ENCODE measurements around the gene ERF. TPM values are rescaled to one million over a fixed set of nuclear protein-coding genes. Genes with fewer than 3 reads are reported as not detected.

ERF gene
- total RNA-seq, 1 experiment from 2014 or later, result 17.0 TPM

- H3K27me3 ChIP-seq (ENCODE audit: low read length), result no peaks in the 10 kb centered on the region
- H3K36me3 ChIP-seq (ENCODE audit: low read depth, low read length), result no peaks in the 10 kb centered on the region
- no peak overlapping the region for H3K4me3 ChIP-seq (ENCODE audit: low read length)
- no peak for TF ChIP-seq EZH2phosphoT487 (IDR thresholded peaks at IDR 0.05; ENCODE audit: borderline replicate concordance, low read length)
- TF ChIP-seq CTCF (conservative IDR thresholded peaks at IDR 0.05; ENCODE audit: low read depth, low read length), result no peak
- TF ChIP-seq EZH2 (IDR thresholded peaks at IDR 0.05; ENCODE audit: low read length, unreplicated experiment), result no peak
- no peak overlapping the region for H3K9ac ChIP-seq (ENCODE audit: low read length)
- H3K4me2 ChIP-seq (ENCODE audit: low read length), result no peak overlapping the region
- no peak overlapping the region for H3K27ac ChIP-seq (ENCODE audit: low read length)
- H2AFZ ChIP-seq (ENCODE audit: low read length), result no peak overlapping the region
- intact Hi-C loops (cut with micrococcal nuclease), result no loop called here
- H3K9me3 ChIP-seq (ENCODE audit: low read length), result no peaks in the 10 kb centered on the region
- BruUV-seq (replicated peaks), result no TSS peak
- DNase-seq (no peak), ATAC-seq (no peak)
- H3F3A ChIP-seq (ENCODE audit: low read length, unreplicated experiment), result no peaks in the 10 kb centered on the region
- ChIA-PET CTCF (no interaction called here), POLR2A (ENCODE audit: unreplicated experiment) (no interaction called here)
- no peaks in the 10 kb centered on the region for H3K79me2 ChIP-seq (ENCODE audit: low read length)
- no peaks in the 10 kb centered on the region for H3K4me1 ChIP-seq (ENCODE audit: insufficient read depth, low read length)
- no peaks in the 10 kb centered on the region for H4K20me1 ChIP-seq (ENCODE audit: low read length)
- H3K9me2 ChIP-seq (replicated peaks; ENCODE audit: low read length), result no peaks in the 10 kb centered on the region
Measured at GRCh38 chr19:42295831-42296525, 41.0 kb upstream of the ERF start.

GRCh38 chr19:42295342-42295741 is 40.4 kb upstream of the ERF start:
- no TSS peak for BruUV-seq (replicated peaks)
- no peaks in the 10 kb centered on the region for H3K9me3 ChIP-seq (ENCODE audit: low read length)
- no peak overlapping the region for H3K4me2 ChIP-seq (ENCODE audit: low read length)
- H3K9ac ChIP-seq (ENCODE audit: low read length), result no peak overlapping the region
- no peaks in the 10 kb centered on the region for H3F3A ChIP-seq (ENCODE audit: low read length, unreplicated experiment)
- H3K27me3 ChIP-seq (ENCODE audit: low read length), result no peaks in the 10 kb centered on the region
- ChIA-PET CTCF (no interaction called here), POLR2A (ENCODE audit: unreplicated experiment) (no interaction called here)
- H4K20me1 ChIP-seq (ENCODE audit: low read length), result no peaks in the 10 kb centered on the region
- H3K4me3 ChIP-seq (ENCODE audit: low read length), result no peak overlapping the region
- ATAC-seq (no peak), DNase-seq (no peak)
- H3K36me3 ChIP-seq (ENCODE audit: low read depth, low read length), result no peaks in the 10 kb centered on the region
- no peak overlapping the region for H2AFZ ChIP-seq (ENCODE audit: low read length)
- H3K4me1 ChIP-seq (ENCODE audit: insufficient read depth, low read length), result no peaks in the 10 kb centered on the region
- no peak overlapping the region for H3K27ac ChIP-seq (ENCODE audit: low read length)
- no peaks in the 10 kb centered on the region for H3K79me2 ChIP-seq (ENCODE audit: low read length)
- no peaks in the 10 kb centered on the region for H3K9me2 ChIP-seq (replicated peaks; ENCODE audit: low read length)
- no peak for TF ChIP-seq CTCF (conservative IDR thresholded peaks at IDR 0.05; ENCODE audit: low read depth, low read length)
- TF ChIP-seq EZH2 (IDR thresholded peaks at IDR 0.05; ENCODE audit: low read length, unreplicated experiment), result no peak
- no peak for TF ChIP-seq EZH2phosphoT487 (IDR thresholded peaks at IDR 0.05; ENCODE audit: borderline replicate concordance, low read length)
- intact Hi-C loops (cut with micrococcal nuclease), result no loop called here

GRCh38 chr19:42294471-42295137 is 39.7 kb upstream of the ERF start:
- TF ChIP-seq EZH2 (IDR thresholded peaks at IDR 0.05; ENCODE audit: low read length, unreplicated experiment), result no peak
- intact Hi-C loops (cut with micrococcal nuclease), result no loop called here
- ChIA-PET CTCF (no interaction called here), POLR2A (ENCODE audit: unreplicated experiment) (no interaction called here)
- ATAC-seq (no peak), DNase-seq (no peak)
- H3K9ac ChIP-seq (ENCODE audit: low read length), result no peak overlapping the region
- H3F3A ChIP-seq (ENCODE audit: low read length, unreplicated experiment), result no peaks in the 10 kb centered on the region
- H3K27me3 ChIP-seq (ENCODE audit: low read length), result no peaks in the 10 kb centered on the region
- H3K36me3 ChIP-seq (ENCODE audit: low read depth, low read length), result no peaks in the 10 kb centered on the region
- H3K79me2 ChIP-seq (ENCODE audit: low read length), result no peaks in the 10 kb centered on the region
- H3K9me3 ChIP-seq (ENCODE audit: low read length), result no peaks in the 10 kb centered on the region
- no TSS peak for BruUV-seq (replicated peaks)
- no peak overlapping the region for H3K4me2 ChIP-seq (ENCODE audit: low read length)
- no peak overlapping the region for H3K4me3 ChIP-seq (ENCODE audit: low read length)
- H2AFZ ChIP-seq (ENCODE audit: low read length), result no peak overlapping the region
- no peak overlapping the region for H3K27ac ChIP-seq (ENCODE audit: low read length)
- no peaks in the 10 kb centered on the region for H3K9me2 ChIP-seq (replicated peaks; ENCODE audit: low read length)
- H3K4me1 ChIP-seq (ENCODE audit: insufficient read depth, low read length), result no peaks in the 10 kb centered on the region
- no peaks in the 10 kb centered on the region for H4K20me1 ChIP-seq (ENCODE audit: low read length)

Measured in PC-3 (cell line).